Spleen (tissue), 11 donors: ENCODE results near the gene AHRR. TPM values are rescaled to one million over a fixed set of nuclear protein-coding genes. Genes with fewer than 3 reads are reported as not detected.

Source experiments
- DNase-seq: peaks from one replicate; pipeline ENCODE4 v3.0.0-alpha.2; 2020
- H3K27ac ChIP-seq, 8 donors: fragments of 200-600 bp; sonication (generic) in 7 of 8; 1 replicate in 4 of 8; 2 replicates in 4 of 8; pipeline versions ENCODE4 v1.5.0 to v1.8.0; 2016 to 2021; ENCODE audit warnings: inconsistent platforms in 4 of 8, mild to moderate bottlenecking in 4 of 8, moderate library complexity in 1 of 8
- H3K27me3 ChIP-seq, 7 donors: fragments of 200-600 bp; sonication (generic) in 6 of 7; replicated peaks in 1 of 7; 1 replicate in 4 of 7; 2 replicates in 3 of 7; pipeline versions ENCODE4 v1.5.0 to v1.8.0; 2016 to 2021; ENCODE audit warnings: inconsistent platforms in 3 of 7, mild to moderate bottlenecking in 1 of 7
- H3K36me3 ChIP-seq, 6 donors: fragments of 200-600 bp; sonication (generic) in 5 of 6; 1 replicate in 4 of 6; 2 replicates in 2 of 6; pipeline versions ENCODE4 v1.5.0 to v1.8.0; 2016 to 2021; ENCODE audit warnings: inconsistent platforms in 2 of 6
- H3K4me1 ChIP-seq, 6 donors: fragments of 200-600 bp; sonication (generic) in 5 of 6; 1 replicate in 3 of 6; 2 replicates in 3 of 6; pipeline versions ENCODE4 v1.5.0 to v1.8.0; 2016 to 2021; ENCODE audit warnings: inconsistent platforms in 3 of 6
- H3K4me3 ChIP-seq, 8 donors: fragments of 200-600 bp; sonication (generic) in 7 of 8; 1 replicate in 4 of 8; 2 replicates in 4 of 8; pipeline versions ENCODE4 v1.5.0 to v1.8.0; 2016 to 2021; ENCODE audit warnings: inconsistent platforms in 4 of 8, mild to moderate bottlenecking in 4 of 8, moderate library complexity in 2 of 8
- H3K9me3 ChIP-seq, 8 donors: fragments of 200-600 bp; sonication (generic) in 7 of 8; 1 replicate in 4 of 8; 2 replicates in 4 of 8; pipeline versions ENCODE4 v1.5.0 to v1.8.0; 2016 to 2021; ENCODE audit warnings: inconsistent platforms in 4 of 8
- POLR2A ChIP-seq, 3 donors: fragments of 450-650 bp; IDR thresholded peaks; one replicate each; pipeline ENCODE4 v1.5.1; 2017; ENCODE audit warnings: antibody characterized with exemption in 3 of 3, mild to moderate bottlenecking in 1 of 3
- POLR2AphosphoS5 ChIP-seq, 3 donors: sonication (generic); formaldehyde crosslinking; IDR thresholded peaks; one replicate each; pipeline ENCODE4 v1.5.1; 2017; ENCODE audit warnings: antibody characterized with exemption in 3 of 3
- WGBS, 5 donors: extraction: QIAGEN DNeasy Blood & Tissue Kit in 3 of 5; methylation state at CpG; one replicate each; pipeline versions ENCODE4 v1.1.5 to v1.1.7; 2013 to 2018; 5-methylcytosine and 5-hydroxymethylcytosine counted together
- intact Hi-C: fragments of 100-400 bp; cut with DNase I; formaldehyde crosslinking; loops from one replicate; pipeline ENCODE4 v1.15.0; 2023; ENCODE audit warnings: low total_unique reads
- polyA plus RNA-seq, 3 donors: library from polyadenylated mRNA; stranded (reverse); fragments of 200-250 nt; gene quantifications; one replicate each; pipeline ENCODE4 v1.2.1, GENCODE V29; 2013
- total RNA-seq, 7 donors: library from RNA; depleted of rRNA in 3 of 7; stranded (reverse); fragments of >200 nt in 3 of 7; fragmentation: NEBNext Ultra II Directional in 4 of 7; extraction: Animal tissue kit (Norgen Biotek cat#: 25700) in 4 of 7; gene quantifications; one replicate each; pipeline versions ENCODE4 v1.1.0 to v1.2.1, GENCODE V29; 2016 to 2021
- TF ChIP-seq, protein P1 (sequence below), 11 experiments: fragments of 200-600 bp in 7 of 11; fragments of 450-650 bp in 4 of 11; sonication (generic) in 4 of 11; IDR thresholded peaks in 8 of 11; conservative IDR thresholded peaks in 3 of 11; 1 replicate in 7 of 11; 2 replicates in 4 of 11; pipeline versions ENCODE4 v1.4.0 to v1.8.0; 2016 to 2021; ENCODE audit warnings: antibody characterized with exemption in 11 of 11, inconsistent platforms in 4 of 11, mild to moderate bottlenecking in 1 of 11
- donor health status: healthy with polysubstance abuse.
- donor health status: DM: no; HTN: no; CAD: no; lungs with moderate emphysema.
- donor health status: DM: no; HTN: no; CAD: no.
- donor health status: Bipolar disorder and iron deficiency.
- donor health status: healthy.
- donor health status: DM: no; HTN: no; CAD: no.
- donor health status: DM: yes; HTN: yes; CAD: no.

The AHRR gene
- total and polyA plus RNA-seq, 10 donors, result 0.96 to 28.5 (median 13.2) TPM

DNA sequence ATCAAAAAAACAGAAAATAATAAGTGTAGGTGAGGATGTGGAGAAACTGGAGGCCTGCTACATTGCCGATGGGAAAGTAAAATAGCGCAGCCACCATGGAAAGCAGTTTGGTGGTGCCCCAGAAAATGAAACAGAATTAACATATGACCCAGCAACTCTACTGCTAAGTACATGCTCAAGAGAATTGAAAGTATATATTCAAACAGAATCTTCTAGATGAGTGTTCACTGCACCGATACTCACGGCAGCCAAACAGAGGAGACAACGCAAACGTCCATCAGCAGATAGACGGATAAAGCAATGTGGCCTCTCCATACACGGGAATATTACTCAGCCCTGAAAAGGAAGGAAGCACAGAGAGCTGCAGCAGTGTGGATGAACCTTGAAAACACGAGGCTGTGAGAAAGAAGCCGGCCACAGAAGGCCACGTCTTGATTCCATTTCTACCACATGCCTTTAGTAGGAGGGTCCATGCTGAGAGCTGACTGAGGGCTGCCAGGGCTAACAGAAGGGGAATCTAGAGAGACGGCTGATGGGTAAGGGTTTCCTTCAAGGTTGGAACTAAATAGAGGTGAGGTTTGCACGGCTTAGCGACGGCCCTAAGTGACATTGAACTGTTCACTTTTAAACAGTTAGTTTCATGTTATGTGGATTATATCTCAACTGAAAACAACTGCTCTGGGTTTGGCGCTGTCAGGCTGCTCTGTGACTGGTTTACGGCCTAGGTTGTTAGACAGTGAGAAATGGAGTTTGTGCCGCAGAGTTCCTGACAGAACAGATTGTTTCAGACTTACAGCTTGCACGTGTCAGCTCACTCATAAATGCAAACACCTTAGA lies 29.8 kb downstream of the AHRR start:
- 68 to 80% (median 74%) methylated on average over 19 of the region's 19 CpGs for WGBS, 5 donors
- Histone ChIP-seq H3K4me1 (peaks cover 0 to 5% (median 0%) of the 10 kb centered on the region in 6 donors), H3K4me3 (no peak overlapping the region), H3K36me3 (peaks cover 0 to 17% (median 0%) of the 10 kb centered on the region in 6 donors), H3K27me3 (peaks cover 0 to 21% (median 0%) of the 10 kb centered on the region in 7 donors), H3K27ac (no peak overlapping the region), H3K9me3 (no peaks in the 10 kb centered on the region)
- intact Hi-C loops, result no loop called here
- no peak for TF ChIP-seq POLR2AphosphoS5 (IDR thresholded peaks at IDR 0.05)
- TF ChIP-seq, protein P1, sequence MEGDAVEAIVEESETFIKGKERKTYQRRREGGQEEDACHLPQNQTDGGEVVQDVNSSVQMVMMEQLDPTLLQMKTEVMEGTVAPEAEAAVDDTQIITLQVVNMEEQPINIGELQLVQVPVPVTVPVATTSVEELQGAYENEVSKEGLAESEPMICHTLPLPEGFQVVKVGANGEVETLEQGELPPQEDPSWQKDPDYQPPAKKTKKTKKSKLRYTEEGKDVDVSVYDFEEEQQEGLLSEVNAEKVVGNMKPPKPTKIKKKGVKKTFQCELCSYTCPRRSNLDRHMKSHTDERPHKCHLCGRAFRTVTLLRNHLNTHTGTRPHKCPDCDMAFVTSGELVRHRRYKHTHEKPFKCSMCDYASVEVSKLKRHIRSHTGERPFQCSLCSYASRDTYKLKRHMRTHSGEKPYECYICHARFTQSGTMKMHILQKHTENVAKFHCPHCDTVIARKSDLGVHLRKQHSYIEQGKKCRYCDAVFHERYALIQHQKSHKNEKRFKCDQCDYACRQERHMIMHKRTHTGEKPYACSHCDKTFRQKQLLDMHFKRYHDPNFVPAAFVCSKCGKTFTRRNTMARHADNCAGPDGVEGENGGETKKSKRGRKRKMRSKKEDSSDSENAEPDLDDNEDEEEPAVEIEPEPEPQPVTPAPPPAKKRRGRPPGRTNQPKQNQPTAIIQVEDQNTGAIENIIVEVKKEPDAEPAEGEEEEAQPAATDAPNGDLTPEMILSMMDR (IDR thresholded peaks at IDR 0.05 in 8 of 11, conservative IDR thresholded peaks at IDR 0.05 in 3 of 11), result no peak
- no peak for TF ChIP-seq POLR2A (IDR thresholded peaks at IDR 0.05)
- no peak for DNase-seq

DNA sequence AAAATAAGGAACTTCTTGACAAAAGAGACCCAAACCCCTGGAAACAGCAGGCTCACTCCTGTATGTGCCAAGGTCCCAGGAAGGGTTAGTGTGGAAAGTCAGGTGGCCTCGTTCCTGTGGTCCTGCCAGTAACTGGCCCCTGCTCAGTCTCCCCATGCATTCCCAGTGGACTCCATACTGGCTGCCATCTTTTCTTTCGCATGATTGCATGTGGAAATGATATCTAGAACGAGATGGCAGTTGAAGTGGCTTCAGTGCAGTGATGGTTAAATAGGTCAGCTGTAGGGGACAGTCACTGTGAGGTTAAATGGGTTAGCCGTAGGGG lies 30.4 kb downstream of the AHRR start:
- Histone ChIP-seq H3K4me3 (no peak overlapping the region), H3K4me1 (no peaks in the 10 kb centered on the region), H3K27me3 (peaks cover 0 to 15% (median 0%) of the 10 kb centered on the region in 7 donors), H3K27ac (no peak overlapping the region), H3K9me3 (no peaks in the 10 kb centered on the region), H3K36me3 (peaks cover 0 to 17% (median 0%) of the 10 kb centered on the region in 6 donors)
- WGBS, 5 donors, result 80 to 87% (median 83%) methylated on average over 4 of the region's 4 CpGs
- intact Hi-C loops, result no loop called here
- TF ChIP-seq, protein P1 (IDR thresholded peaks at IDR 0.05 in 8 of 11, conservative IDR thresholded peaks at IDR 0.05 in 3 of 11), result no peak
- no peak for TF ChIP-seq POLR2A (IDR thresholded peaks at IDR 0.05)
- TF ChIP-seq POLR2AphosphoS5 (IDR thresholded peaks at IDR 0.05), result no peak
- DNase-seq, result no peak

DNA sequence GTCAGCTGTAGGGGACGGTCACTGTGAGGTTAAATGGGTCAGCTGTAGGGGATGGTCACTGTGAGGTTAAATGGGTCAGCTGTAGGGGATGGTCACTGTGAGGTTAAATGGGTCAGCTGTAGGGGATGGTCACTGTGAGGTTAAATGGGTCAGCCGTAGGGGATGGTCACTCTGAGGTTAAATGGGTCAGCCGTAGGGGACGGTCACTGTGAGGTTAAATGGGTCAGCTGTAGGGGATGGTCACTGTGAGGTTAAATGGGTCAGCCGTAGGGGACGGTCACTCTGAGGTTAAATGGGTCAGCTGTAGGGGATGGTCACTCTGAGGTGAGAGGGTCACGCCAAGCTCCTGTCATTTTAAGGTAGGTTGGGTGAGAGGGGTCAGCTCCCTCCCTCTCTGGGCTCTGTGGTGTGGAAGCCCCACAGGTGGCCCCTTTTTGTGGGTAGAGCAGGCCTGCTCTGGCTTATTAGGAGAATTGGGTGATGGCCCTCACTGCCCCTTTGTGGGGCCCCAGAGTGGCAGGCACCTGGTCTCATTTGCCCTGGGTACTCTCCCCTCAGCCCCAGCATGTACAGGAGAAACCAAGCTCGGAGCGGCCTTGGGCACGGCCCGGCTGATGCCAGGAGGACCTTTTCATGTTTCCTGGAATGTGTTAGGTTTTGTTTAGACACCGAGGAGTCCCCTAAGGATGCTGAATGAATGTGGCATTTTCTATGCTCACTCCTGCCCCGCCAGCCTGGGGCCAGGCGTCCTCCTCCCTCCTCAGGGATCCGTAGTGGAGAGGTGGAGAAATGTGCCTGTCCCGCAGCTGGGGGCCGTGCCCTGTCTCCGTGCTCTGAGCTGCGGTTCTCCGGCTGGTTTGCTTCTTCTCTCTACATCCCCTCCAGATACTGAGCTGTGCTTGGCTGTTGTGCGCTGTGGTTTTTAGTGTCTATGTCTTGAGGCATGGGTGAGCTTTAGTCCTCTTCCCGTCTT lies 31.4 kb downstream of the AHRR start:
- intact Hi-C loops, result no loop called here
- Histone ChIP-seq H3K27me3 (peaks cover 0 to 8% (median 0%) of the 10 kb centered on the region in 7 donors), H3K36me3 (peaks cover 0 to 17% (median 0%) of the 10 kb centered on the region in 6 donors), H3K4me1 (no peaks in the 10 kb centered on the region), H3K9me3 (no peaks in the 10 kb centered on the region), H3K27ac (no peak overlapping the region), H3K4me3 (no peak overlapping the region)
- TF ChIP-seq, protein P1 (IDR thresholded peaks at IDR 0.05 in 8 of 11, conservative IDR thresholded peaks at IDR 0.05 in 3 of 11), result no peak
- TF ChIP-seq POLR2AphosphoS5 (IDR thresholded peaks at IDR 0.05) (no peak), POLR2A (IDR thresholded peaks at IDR 0.05) (no peak)
- DNase-seq, result no peak
- WGBS, 5 donors, result 72 to 86% (median 84%) methylated on average over 18 to 22 of the region's 22 CpGs
